ENCODE measurements around the gene ATG9B.

ATG9B gene

GRCh38 chr7:151024435-151025056 is at the start of gene ATG9B:
ATG9B (minus strand) TSS chr7:151024494; CDS start chr7:151024423, 71 bp downstream.
- no peak for DNase-seq

- no peak for DNase-seq
Observed at GRCh38 chr7:151073990-151074389, 49.7 kb upstream of the ATG9B start.

- DNase-seq, result no peak
Observed at GRCh38 chr7:151071032-151071866, 47.0 kb upstream of the ATG9B start.

- DNase-seq, result no peak
Observed at GRCh38 chr7:151070574-151070960, 46.3 kb upstream of the ATG9B start.

GRCh38 chr7:151069841-151070573 is 45.7 kb upstream of the ATG9B start:
- DNase-seq, result no peak

GRCh38 chr7:151068069-151068773 is 43.9 kb upstream of the ATG9B start:
- no peak for DNase-seq

- DNase-seq, result no peak
Observed at GRCh38 chr7:151066273-151066974, 42.1 kb upstream of the ATG9B start.

GRCh38 chr7:151065516-151065915 is 41.2 kb upstream of the ATG9B start:
- DNase-seq, result no peak

GRCh38 chr7:151064993-151065392 is 40.7 kb upstream of the ATG9B start:
- no peak for DNase-seq

- DNase-seq, result no peak
Observed at GRCh38 chr7:151064454-151064853, 40.2 kb upstream of the ATG9B start.

- DNase-seq, result no peak
Observed at GRCh38 chr7:151063212-151063561, 38.9 kb upstream of the ATG9B start.

GRCh38 chr7:151062399-151063211 is 38.3 kb upstream of the ATG9B start:
- DNase-seq, result no peak

GRCh38 chr7:151062111-151062398 is 37.8 kb upstream of the ATG9B start:
- DNase-seq, result no peak

GRCh38 chr7:151061213-151062110 is 37.2 kb upstream of the ATG9B start:
- peak; percentile 80 for DNase-seq

- DNase-seq, result no peak
Observed at GRCh38 chr7:151060416-151061212, 36.3 kb upstream of the ATG9B start.

GRCh38 chr7:151060113-151060415 is 35.8 kb upstream of the ATG9B start:
- DNase-seq, result no peak

GRCh38 chr7:151059367-151060112 is 35.2 kb upstream of the ATG9B start, which contains the start of gene SLC4A2:
SLC4A2 (plus strand) TSS chr7:151059589; CDS start chr7:151061988, 2,399 bp downstream.
- DNase-seq, result no peak

- DNase-seq, result no peak
Observed at GRCh38 chr7:151058781-151059366, 34.6 kb upstream of the ATG9B start.

Data from NCI-H187 treated with DMSO at 0.1 percent for 48 hours (cell line).